Myocyte (in vitro differentiated cells): ENCODE measurements around the gene PTPRN2. TPM values are rescaled to one million over a fixed set of nuclear protein-coding genes. Genes with fewer than 3 reads are reported as not detected.

Experiments used
- DNase-seq: peaks from one replicate; pipeline ENCODE4 v3.0.0-alpha.2; 2012; ENCODE audit warnings: low read depth
- total RNA-seq: library from RNA; depleted of rRNA; stranded (reverse); fragments of >200 nt; gene quantifications from 2 replicates; pipeline ENCODE4 v1.2.3, GENCODE V29; 2014

The PTPRN2 gene
- total RNA-seq, 1 donor from 2014 or later, result 0.24 TPM

- DNase-seq, result no peak
Observed at GRCh38 chr7:157886266-157886665, 701.4 kb downstream of the PTPRN2 start.

DNA sequence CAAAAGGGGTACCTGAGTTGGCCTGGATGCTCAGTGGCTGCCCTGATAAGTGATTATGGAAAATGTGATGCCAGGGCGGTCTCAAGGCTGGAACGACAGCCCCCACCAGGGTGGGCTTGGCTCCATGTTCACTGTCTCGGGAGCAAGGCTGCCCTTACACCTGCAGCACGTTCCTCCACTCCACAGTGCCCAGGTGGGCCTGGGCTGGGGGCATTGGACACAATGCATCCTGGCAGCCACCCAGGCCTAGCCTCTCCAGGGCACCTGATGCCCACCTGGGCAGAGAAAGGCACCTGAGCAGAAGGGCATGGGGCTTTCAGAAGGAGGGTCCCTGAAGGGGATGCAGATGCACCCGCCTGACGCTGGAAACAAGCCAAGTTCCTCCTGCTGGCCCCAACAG, 702.5 kb downstream of the PTPRN2 start:
- no peak for DNase-seq

DNA sequence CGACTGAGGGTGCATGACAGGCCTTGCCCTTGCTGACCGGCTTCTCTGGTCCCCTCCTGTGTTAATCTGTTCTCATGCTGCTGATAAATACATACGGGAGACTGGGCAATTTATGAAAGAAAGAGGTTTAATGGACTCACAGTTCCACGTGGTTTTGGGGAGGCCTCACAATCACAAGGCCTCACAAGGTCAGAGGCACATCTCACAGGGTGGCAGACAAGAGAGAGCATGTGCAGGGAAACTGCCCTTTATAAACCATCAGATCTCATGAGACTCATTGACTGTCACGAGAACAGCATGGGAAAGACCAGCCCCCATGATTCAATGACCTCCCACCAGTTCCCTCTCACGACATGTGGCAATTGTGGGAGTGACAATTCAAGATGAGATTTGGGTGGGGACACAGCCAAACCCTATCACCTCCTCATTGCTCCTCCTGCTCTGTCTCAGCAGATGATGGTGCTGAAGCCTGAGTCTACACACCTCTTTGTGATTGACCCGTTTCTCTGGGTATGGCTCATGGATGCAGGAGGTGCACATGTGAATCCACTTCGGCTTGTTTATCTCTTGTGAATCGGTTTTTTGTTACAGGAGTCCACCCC, 703.1 kb downstream of the PTPRN2 start:
- DNase-seq, result no peak

DNA sequence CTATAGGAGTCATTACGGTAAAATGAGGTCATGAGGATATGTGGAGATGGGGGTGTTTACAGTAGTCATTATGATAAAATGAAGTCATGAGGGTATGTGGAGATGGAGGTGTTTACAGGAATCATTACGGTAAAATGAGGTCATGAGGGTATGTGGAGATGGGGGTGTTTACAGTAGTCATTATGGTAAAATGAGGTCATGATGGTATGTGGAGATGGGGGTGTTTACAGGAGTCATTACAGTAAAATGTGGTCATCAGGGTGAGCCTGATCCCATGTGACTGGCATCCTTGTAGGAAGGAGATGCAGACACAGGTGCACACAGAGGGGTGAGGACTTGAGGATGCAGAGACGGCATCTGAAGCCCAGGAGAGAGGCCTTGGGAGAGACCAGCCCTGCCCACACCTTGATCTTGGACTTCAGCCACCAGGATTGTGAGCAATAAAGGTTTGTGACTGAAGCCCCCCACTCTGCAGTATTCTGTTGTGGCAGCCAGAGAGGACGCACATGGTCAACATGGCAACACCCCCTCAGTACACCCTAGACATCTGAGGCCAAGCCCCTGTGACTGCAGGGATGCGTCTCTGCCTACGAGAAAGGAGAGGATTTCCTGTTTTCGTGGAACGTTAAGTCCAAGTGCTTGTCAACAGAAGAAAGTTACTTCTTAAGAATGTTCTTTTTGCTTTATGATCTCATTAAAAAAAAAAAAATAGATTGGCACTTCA, 706.4 kb downstream of the PTPRN2 start:
- no peak for DNase-seq

DNA sequence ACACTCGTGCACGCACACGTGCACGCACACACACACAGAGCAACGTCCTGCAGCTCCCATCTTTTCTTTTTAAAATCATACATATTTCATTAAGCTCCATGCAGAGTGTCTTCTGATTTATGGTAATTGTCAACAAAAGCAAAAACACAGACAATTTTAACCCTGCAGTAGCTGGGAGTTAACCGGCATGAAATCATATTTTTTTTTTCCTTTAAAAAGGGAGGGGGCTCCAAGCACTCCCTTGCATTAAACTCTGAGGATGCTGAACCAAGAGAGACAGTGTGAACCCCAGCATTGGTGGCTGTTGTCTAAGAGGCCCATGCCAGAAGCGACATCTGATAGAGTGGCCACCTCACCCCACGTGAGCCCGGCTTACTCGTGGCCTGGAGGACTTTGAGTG, 708.2 kb downstream of the PTPRN2 start:
- DNase-seq, result no peak

DNA sequence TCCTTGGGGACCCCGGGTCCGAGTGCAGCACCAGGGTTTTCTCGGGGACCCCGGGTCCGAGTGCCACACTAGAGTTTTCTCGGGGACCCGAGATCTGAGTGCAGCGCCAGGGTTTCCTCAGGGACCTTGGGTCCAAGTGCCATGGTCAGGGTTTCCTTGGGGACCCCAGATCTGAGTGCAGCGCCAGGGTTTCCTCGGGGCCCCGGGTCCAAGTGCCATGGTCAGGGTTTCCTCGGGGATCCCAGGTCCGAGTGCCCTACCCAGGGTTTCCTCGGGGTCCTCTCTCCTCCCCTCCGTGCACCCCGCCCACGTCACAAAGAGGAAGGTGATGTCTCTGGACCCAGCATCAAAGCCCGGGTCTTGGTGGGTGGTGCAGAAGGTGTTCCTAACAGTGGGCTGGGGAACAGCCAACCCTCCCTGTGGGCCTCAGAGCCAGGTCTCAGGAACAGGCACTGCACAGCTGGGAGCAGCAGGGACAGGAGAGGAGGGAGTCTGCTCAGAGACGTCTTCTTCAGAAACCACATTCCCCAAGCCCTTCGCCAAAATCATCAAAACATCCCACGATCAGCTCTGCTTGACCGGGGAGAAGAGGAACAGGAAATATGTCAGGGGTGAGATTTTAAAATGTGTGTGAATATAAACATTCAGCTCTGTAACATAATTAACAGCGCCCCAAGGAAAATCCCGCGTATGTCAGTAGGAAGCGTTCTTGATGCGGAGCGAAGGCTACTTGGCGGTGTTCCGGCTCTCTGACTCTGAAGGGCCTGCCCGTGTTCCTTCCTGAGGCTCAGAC, 710.1 kb downstream of the PTPRN2 start:
- DNase-seq, result no peak

- no peak for DNase-seq
Observed at GRCh38 chr7:157876469-157877285, 710.9 kb downstream of the PTPRN2 start.

- DNase-seq, result no peak
Observed at GRCh38 chr7:157875230-157876179, 712.1 kb downstream of the PTPRN2 start.

GRCh38 chr7:157874870-157875229, 712.8 kb downstream of the PTPRN2 start:
- no peak for DNase-seq

DNA sequence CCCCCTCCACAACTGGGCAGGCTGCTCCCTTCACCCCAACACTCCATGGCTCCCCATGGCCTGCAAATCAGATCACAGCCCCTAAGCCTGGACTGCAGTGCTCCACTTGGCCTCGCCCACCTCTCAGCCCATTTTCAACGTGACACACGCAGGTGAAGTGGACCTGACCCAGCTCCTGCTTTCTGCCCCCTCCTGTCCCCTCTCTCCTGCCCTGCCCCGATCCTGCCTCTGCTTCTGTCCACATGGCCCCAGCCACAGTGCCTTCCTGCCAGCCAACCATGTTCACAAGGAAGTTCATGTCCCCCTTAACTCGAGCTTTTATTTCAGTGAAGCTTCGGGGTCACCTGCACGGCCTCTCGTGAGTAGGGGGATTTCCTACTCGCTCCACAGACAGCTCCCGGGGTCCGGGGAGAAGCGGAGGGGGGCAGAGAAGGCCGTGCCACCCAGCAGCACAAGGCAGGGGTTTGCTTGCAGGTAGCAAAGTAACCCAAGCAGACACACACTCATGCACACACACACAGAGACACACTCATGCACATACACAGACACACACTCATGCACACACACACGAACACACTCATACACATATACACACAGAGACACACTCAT, 713.3 kb downstream of the PTPRN2 start:
- no peak for DNase-seq

DNA sequence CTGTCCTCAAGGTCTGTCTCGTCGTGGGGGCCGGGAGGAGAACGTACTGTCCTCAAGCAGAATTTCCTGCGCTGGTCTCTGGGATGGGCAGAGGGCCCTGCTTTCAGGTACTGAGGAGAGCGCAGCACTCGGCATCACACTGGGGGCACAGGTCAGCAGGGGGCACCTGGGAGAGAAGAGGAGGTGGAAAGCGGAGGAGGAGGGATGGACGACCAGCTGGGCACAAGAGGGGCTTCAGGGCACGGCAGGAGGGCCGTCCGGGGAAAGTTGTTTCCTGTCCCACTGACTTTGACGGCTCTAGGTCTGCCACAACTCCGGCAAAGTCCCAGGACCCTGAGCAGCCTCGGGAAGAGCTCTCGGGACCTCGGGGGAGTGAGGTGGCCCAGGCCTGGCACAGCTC, 714.0 kb downstream of the PTPRN2 start:
- DNase-seq, result no peak

DNA sequence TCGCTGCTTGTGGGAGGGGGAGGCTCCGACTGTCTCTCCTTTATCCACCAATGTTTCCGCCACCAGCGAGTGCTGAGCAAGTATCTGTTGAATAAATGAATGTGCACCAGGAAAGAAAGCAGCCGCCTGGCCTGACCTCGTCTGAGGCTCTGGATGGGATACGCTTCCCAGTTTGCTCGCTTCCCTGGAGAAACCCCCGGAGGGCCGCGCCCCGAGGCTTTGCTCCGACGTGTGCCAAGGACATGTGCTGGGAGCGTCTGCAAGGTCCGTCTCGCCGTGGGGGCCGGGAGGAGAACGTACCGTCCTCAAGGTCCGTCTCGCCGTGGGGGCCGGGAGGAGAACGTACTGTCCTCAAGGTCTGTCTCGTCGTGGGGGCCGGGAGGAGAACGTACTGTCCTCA, 714.4 kb downstream of the PTPRN2 start:
- no peak for DNase-seq

DNA sequence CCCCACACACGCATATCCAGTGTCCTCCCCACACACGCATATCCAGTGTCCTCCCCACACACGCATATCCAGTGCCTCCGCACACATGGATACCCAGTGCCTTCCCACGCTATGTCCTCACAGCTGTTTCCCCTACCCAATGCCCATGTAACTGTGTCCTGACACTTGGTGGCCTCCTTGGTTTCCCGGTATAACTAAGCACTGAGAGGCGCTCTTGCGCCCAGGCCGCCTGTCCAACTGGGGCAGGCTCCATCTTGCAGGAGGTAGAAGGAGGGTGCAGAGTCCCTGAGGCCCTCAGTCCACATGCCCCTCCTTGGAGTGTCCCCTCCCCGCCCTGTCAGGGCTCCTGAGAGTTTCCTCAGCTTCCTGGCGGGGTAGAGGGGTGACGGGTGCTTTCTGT, 715.2 kb downstream of the PTPRN2 start:
- DNase-seq, result no peak

DNA sequence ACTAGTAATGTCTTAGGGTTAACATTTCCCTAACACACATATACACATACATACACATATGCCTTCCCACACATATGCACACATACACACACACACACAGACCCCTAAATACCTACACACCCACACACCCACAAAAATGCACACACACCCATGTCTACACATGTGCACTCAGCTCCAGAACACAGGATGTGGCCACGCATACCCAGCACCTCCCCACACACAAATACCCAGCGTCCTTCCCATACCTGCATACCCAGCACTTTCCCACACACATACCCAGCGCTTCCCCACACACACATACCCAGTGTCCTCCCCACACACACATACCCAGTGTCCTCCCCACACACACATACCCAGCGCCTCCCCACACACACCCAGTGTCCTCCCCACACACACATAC, 715.9 kb downstream of the PTPRN2 start:
- no peak for DNase-seq

GRCh38 chr7:157870644-157871290, 716.9 kb downstream of the PTPRN2 start:
- no peak for DNase-seq

DNA sequence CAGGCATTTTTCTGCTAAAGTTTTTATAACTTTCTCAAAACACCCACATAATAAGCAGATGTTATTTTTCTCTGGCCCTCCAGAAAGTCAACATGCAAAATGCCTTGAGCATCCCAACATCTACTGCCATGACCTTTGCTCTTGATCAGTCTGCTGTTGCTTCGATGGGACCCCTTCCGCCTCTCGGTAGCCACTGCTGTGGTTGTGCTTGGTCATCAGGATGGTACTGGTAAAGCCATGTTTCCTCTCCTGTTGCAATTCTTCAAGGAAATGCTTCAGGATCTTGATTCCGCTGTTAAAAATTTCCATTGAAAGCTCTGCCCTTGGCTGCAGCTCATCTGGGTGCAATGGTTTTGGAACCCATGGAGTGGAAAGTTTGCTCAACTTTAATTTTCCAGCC, 717.8 kb downstream of the PTPRN2 start:
- no peak for DNase-seq

DNA sequence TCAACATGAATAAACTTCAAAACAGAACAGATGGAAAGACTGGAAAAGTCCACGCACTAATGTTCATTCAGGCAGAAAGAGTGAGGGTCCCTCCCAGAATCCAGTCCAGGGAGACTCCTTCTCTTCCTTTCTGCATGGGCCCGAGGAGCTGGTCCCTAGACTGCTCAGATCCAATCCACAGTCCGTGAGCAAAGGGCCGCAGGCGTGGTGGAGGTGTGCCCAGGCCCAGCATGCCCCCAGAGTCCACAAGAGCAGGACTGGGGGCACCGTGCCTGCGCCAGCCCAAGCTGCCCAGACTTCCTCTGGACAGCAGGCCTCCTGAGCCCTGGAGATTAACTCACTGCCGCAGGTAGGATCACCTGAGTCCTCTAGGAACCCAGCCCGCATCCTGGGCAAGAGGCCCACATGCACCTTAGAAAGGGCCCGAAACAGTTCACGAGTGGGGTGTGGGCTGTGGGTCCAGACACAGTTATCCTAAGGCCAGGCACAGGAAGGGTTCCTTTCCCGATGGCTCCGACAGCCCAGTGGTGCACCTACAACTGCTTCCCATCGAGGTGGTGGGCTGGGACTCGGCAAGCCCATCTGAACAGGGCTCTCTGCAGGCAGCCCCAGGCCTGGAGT, 719.8 kb downstream of the PTPRN2 start:
- DNase-seq, result no peak

- DNase-seq, result no peak
Observed at GRCh38 chr7:157866336-157866924, 721.2 kb downstream of the PTPRN2 start.
